ENCODE results near the gene PSMC1.

PSMC1 gene

DNA sequence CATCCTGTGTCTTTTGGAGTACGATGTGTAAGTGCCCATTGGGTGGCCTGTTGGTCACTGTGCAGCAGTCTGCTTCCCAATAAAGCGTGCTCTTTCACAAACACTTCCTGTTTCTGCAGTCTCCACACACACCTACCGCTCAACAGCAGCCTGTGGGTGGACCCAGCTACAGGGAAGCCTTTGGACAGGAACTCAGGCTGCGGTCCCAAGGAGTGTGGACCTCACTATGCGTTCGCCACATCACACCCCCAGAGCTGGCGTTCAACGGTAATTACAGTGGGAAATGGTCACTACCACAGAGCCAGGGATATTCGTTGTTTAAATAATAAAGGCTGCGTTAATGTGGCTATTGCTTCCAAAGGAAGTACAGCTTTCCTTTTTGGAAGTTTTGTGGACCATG, 16.2 kb downstream of the PSMC1 start:
- TF ChIP-seq, protein P1, sequence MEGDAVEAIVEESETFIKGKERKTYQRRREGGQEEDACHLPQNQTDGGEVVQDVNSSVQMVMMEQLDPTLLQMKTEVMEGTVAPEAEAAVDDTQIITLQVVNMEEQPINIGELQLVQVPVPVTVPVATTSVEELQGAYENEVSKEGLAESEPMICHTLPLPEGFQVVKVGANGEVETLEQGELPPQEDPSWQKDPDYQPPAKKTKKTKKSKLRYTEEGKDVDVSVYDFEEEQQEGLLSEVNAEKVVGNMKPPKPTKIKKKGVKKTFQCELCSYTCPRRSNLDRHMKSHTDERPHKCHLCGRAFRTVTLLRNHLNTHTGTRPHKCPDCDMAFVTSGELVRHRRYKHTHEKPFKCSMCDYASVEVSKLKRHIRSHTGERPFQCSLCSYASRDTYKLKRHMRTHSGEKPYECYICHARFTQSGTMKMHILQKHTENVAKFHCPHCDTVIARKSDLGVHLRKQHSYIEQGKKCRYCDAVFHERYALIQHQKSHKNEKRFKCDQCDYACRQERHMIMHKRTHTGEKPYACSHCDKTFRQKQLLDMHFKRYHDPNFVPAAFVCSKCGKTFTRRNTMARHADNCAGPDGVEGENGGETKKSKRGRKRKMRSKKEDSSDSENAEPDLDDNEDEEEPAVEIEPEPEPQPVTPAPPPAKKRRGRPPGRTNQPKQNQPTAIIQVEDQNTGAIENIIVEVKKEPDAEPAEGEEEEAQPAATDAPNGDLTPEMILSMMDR (conservative IDR thresholded peaks at IDR 0.05): no peak
- TF ChIP-seq ZFX (IDR thresholded peaks at IDR 0.05): no peak
- no peak overlapping the region for H3K27ac ChIP-seq

DNA sequence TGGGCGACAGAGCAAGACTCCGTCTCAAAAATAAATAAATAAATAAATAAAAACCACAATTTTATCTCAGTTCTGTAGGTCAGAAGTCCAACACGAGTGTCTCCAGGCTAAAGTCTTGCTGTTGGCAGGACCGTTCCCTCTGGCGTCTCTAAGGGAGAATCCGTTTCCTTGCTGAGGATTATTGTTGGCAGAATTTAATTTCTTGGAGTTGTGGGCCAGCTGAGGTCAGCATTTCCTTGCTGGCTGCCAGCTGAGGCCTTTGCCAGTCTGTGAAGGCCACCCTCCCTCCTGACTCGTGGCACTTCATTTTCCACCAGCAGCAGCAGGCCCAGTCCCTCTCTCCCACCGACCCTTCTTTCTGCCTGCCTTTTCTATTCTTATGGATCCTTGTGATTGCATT, 17.2 kb downstream of the PSMC1 start:
- no peak overlapping the region for H3K27ac ChIP-seq

DNA sequence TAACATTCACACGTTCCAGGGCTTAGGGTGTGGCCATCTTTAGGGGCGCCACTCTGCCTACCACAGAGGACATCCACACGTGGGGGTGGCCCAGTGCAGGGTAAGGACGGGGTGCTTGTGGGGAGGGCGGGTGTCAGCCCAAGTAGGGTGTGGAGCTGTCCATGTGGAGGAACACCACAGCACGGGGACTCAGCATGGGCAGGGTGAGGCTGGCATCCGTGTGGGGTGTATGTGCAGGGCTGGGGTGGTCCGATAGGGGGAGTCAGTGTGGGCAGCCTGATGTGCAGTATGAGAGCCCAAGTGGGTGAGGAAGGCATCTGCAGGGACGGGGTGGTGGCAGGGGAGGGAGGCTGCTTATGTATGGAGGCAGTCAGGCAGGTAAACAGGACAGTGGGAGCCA, 17.7 kb downstream of the PSMC1 start:
- TF ChIP-seq, protein P1 (conservative IDR thresholded peaks at IDR 0.05): no peak
- no peak for TF ChIP-seq ZFX (IDR thresholded peaks at IDR 0.05)
- H3K27ac ChIP-seq: no peak overlapping the region

More for the DNA sequence above, 17.2 kb downstream of the PSMC1 start:
- TF ChIP-seq, protein P1 (conservative IDR thresholded peaks at IDR 0.05): no peak
- no peak for TF ChIP-seq ZFX (IDR thresholded peaks at IDR 0.05)

DNA sequence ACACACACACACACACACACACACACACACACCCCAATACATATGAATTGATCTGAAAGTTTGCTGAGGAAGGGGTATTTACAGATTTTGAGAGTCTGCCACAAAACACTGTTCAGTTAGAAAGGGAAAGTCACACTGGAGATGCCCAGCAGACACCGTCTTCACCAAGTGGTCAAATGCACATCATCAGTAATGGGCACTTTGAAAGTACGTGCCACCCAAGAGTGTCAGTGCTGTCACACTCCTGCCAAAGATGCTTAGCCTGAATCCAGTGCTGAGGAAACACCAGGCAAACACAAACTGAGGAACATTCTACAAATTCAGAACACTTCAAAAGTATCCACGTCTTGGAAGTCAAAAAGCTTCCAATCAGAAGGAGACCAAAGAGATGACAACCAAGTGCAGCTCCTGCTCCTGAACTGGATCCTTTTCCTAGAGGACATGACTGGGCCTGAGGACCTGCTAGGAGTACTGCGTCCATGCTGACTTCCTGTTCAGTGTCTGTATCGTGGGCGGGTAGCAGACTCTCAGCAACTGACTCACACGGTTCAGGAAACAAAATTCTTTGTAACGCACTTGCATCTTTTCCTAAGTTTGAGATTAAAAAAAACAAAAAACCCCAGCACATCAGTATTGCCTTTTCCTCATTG, 18.6 kb downstream of the PSMC1 start:
- H3K27ac ChIP-seq: no peak overlapping the region
- TF ChIP-seq, protein P1 (conservative IDR thresholded peaks at IDR 0.05): no peak
- no peak for TF ChIP-seq ZFX (IDR thresholded peaks at IDR 0.05)

DNA sequence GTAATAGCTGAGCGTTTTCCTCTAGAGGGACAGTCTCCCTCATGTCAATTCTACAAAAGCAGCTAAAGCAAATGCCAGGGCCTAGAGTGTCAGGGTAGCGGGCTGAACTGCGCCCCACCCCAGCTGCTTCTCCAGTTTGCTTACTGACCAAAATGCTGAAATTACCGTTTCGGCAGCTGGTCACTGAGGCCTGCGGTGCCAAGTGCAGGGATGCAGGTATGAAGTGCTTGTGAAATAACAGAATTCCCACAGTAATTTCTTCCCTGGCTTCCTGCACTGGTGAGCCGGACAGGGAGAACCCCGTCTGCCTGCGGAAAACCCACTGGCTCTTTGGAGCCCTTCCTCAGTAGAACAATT, 19.1 kb downstream of the PSMC1 start:
- no peak for TF ChIP-seq ZFX (IDR thresholded peaks at IDR 0.05)
- TF ChIP-seq, protein P1 (conservative IDR thresholded peaks at IDR 0.05): no peak
- no peak overlapping the region for H3K27ac ChIP-seq

DNA sequence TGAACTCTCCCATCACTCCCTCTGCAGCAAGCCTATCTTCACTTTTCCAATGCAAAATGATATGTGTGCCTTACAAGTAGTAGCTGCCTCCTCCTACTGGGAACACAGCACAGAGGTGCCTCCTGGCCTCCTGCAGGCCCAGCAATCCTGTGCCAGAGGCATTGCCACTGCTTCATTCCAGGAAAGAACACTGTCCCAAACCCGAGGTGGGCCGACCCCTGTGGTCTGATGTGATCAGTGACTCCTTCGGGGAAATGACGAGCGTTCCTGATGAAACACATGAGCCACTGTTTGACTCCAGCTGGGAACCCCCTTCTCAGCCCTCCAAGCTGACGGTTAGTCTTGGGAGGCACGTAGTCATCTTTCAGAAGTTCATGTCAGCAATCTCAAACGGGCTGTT, 19.5 kb downstream of the PSMC1 start:
- H3K27ac ChIP-seq: no peak overlapping the region
- TF ChIP-seq, protein P1 (conservative IDR thresholded peaks at IDR 0.05): no peak
- TF ChIP-seq ZFX (IDR thresholded peaks at IDR 0.05): no peak

DNA sequence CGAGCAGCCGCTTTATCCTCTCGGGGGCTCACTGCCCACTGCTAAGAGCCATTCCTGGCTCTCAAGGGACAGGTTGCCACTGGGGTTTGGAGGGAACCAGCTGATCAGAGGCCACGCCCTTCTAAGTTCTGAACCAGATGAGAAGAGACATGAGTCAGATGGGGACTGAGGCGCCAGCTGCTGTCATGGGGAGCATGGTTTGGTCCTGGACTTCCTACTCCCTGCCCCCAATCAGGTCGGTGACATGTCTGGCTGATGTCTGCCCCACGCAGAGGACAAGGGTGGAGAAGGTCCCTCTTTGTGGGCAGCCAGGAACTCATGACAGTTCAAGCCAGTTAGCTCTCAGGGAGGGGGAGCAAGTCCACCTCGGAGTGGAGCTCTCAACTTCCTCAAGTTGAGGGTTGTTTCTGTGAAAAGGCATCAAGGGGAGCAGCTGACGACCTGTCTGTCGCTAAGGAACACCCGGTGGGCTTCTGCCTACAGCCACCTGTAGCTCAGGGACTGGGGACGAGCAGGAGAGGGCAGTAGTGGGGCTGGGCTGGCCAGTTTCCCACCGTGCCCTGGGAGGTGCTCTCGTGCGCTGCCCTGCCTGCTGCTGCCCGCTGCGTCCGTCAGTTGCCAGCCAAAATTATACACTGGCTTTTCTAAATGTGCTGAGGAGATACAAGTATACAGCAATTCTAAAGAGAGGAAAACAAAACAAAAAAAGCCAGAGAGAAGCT, 20.5 kb downstream of the PSMC1 start:
- no peak for TF ChIP-seq ZFX (IDR thresholded peaks at IDR 0.05)
- TF ChIP-seq, protein P1 (conservative IDR thresholded peaks at IDR 0.05): no peak
- H3K27ac ChIP-seq: no peak overlapping the region
